HG02938 (cell line): Measurements from ENCODE around the gene TMEM229B.

Source experiments
- ATAC-seq: cut with Tn5 transposase; IDR thresholded peaks from one replicate; pipeline ENCODE4 v1.9.1; 2021; ENCODE audit warnings: mild to moderate bottlenecking, moderate library complexity; ENCODE audit not compliant: unreplicated experiment

The TMEM229B gene

GRCh38 chr14:67425608-67426007 is 62.9 kb downstream of the TMEM229B start:
- no peak for ATAC-seq

GRCh38 chr14:67424539-67424938 is 64.0 kb downstream of the TMEM229B start:
- no peak for ATAC-seq

GRCh38 chr14:67423424-67423823 is 65.1 kb downstream of the TMEM229B start:
- no peak for ATAC-seq

DNA sequence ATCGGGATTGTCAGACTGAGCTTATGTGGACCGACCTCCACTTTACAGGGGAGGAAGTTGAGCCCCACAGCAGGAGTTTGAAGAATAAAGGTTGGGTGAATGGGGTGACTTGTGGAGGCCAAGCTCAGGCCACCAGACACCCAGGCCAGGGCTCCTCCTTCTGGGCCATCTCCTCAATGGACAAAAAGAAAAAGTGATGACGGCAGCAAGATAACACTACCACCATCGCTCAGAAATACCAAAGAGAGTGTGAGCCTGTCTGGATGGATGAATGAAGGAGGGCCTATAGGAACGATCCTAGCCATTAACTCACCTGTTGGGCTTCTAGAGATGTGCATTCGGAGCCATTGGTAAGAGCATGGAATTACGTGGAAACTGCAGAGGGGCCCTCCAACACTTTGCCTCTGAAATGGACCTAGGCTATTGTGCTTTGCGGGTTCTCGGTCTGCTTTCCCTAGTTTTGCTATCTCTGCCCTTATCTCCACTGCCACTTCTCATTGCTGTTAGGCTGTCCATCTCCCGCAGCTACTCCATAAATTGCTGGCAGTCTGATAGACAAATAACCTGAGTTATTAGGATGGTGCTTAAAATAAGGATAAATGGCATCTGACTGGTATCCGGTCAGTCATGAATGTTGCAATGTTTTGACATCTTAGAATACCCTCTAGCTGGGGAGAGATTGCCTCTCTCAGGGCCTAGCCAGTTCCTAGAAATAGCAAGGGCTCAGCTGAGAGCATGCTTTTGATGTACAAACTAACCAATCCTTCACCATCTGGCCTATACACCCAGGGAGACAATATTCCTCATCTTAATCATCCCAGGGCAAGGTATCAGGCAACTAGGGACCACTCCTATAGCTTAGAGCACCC is 66.9 kb downstream of the TMEM229B start:
- ATAC-seq: no peak
